Measurements from ENCODE around the gene ZC3H10.

Gene ZC3H10

GRCh38 chr12:56127888-56128669 is 10.0 kb downstream of the ZC3H10 start, which contains the start of gene ESYT1:
ESYT1 (plus strand) TSS chr12:56128267; CDS start chr12:56128320, 53 bp downstream.
- DNase-seq (ENCODE audit: low read depth) = peak; percentile 98

DNA sequence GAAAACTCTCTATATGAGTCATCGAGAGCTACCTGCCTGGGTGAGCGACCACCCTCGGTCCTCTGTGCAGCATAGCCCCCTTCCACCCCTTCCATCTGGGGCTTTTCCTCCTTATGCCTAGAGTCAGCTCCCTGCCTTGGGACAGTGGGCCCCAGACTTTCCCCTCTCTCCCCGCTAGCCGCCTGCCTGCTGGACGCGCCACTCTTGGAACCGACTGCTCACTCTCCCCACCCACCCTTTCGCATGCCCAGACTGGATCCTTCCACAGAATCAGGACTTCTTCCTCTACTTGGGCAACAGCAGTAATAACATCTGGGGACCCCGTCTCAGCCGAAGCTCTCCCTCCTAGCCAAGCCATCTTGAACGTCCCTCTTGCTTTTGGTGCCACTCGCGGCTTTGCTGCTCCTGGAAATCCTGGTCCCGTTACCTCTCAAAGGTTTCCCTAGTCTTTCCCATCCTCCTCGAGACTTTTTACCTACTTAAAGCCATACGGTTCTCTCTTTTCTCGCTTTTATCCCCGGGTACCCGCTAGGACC is 10.7 kb downstream of the ZC3H10 start:
- no peak for DNase-seq (ENCODE audit: low read depth)

DNA sequence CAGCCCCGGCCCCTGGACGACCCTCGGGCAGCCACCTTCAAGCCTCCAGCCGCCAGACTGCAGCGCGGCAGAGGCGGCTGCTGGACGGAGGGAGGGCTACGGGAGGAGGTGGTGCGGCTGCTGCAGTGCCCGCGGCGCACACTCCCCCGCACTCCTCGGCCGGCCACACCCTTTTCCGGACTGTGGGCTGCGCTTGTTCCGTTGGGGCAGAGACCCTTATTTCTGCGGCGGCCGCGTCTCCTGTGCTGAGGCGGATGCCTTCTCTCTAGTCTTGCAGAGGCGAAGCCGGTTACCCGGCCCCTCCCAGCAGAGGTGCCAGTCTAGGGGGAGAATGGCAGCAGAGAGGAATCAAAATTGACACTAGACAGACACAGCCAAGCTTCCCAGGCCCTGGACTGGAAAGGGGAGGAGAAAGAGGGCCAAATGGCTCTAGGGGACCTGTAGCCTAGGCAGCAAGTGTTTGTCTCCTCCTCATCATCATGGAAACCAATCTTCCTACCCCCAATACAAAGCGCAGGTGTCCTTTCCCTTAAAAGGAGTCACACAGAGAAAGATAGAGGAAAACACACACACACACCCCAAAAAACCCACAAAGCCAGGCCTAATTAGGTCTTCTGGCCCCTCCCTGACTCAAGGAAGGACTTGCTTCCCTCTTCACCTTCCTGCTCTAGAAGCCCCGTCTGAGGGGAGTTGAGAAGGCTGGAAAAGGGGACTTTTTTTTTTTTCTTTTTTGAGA is 11.3 kb downstream of the ZC3H10 start:
- DNase-seq (ENCODE audit: low read depth) = no peak

DNA sequence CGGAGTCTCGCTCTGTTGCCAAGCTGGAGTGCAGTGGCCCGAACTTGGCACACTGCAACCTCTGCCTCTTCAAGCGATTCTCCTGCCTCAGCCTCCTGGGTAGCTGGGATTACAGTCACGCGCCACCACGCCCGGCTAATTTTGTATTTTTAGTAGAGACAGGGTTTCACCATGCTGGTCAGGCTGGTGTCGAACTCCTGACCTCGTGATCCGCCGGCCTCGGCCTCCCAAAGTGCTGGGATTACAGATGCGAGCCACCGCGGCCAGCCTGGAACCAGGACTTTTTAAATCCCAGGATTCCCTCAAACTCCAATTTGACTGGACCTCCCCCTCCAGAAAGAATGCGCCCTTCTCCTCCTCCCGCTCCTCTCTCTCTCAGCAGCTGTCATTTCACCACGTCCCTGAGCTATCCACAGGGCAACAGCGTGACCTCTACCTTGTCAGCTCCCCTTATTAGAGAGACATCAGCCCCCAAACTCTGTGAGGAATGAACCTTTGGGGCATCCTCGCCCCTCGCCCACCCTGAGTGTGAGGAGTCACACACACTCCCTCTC is 12.0 kb downstream of the ZC3H10 start:
- no peak for DNase-seq (ENCODE audit: low read depth)

DNA sequence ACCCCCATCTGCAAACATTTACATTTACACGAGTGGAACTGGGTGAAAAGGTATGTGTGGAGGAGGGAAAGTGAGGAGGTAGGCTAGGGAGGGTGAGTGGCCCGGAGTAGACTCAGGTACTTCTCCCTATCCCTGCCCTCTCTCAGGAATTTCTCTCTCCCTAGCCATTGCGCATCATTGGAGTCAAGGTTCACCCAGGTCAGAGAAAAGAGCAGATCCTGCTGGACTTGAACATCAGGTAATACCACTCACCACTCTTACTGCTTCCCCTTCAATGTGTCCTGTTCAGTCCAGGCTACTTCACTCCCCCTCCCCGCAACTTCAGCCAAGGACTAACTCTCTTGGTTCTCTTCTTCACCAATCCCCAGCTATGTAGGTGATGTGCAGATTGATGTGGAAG is 12.8 kb downstream of the ZC3H10 start:
- DNase-seq (ENCODE audit: low read depth) = no peak

- DNase-seq (ENCODE audit: low read depth) = no peak
These were observed 16.8 kb downstream of the ZC3H10 start for GRCh38 chr12:56134897-56135296.

DNA sequence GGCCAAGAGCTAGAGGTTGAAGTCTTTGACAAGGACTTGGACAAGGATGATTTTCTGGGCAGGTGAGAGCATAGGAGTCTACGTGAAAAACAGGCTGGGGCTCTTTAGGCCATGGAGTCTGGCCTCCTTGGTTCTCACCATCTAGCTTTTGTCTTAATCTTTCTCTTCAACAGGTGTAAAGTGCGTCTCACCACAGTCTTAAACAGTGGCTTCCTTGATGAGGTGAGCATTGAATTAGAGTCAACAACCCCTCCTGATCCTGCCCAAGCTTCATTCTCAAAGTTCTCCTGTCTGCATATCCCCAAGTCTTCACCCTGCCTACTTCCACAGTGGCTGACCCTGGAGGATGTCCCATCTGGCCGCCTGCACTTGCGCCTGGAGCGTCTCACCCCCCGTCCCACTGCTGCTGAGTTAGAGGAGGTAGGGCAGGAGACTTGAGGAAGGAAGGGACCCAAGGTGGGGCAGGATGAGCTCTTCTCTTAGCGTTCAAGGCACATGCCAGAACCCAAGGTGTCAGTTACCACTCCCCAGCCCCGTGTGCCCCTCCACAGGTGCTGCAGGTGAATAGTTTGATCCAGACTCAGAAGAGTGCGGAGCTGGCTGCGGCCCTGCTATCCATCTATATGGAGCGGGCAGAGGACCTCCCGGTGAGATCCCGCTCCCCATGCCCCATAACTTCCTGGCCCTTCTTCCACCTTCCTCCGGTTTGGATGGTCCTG is 19.9 kb downstream of the ZC3H10 start:
- DNase-seq (ENCODE audit: low read depth) = no peak

GRCh38 chr12:56141946-56142784 is 24.1 kb downstream of the ZC3H10 start:
- DNase-seq (ENCODE audit: low read depth) = no peak

DNA sequence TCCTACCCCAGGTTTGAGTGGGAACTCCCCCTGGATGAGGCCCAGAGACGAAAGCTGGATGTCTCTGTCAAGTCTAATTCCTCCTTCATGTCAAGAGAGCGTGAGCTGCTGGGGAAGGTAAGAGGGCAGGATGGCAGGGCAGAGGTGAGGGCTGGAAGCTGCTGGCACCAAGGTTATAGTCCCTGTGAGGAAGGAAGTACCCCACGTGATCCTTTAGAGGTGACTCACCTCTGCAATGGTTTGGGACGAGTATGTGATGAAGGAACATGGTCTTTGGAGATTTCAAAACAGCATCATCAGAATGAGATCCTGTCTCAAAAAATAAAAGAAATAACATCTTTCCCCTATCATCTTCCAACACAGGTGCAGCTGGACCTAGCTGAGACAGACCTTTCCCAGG is 25.2 kb downstream of the ZC3H10 start:
- no peak for DNase-seq (ENCODE audit: low read depth)

DNA sequence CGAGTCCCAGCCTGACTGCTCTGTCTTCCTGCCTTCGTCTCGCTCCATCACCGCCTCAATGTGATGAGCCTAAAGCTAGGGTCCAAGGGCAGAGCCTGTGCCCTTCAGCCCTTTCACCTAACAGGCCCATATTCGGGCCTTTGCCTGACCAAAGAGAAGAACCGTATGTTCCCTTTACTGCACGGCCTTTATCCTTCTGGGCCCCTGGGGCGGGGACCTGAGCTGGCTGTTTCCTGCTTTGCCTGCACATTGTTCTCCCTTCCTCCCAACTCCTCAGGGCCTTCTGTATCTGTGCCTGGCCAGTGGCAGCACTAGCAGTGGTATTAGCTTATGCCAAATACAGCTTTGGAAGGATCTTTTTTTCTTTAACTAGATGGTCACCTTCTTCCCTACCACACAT is 25.8 kb downstream of the ZC3H10 start:
- DNase-seq (ENCODE audit: low read depth) = no peak

- DNase-seq (ENCODE audit: low read depth) = no peak
These were observed 27.2 kb downstream of the ZC3H10 start for GRCh38 chr12:56145217-56145616.

DNA sequence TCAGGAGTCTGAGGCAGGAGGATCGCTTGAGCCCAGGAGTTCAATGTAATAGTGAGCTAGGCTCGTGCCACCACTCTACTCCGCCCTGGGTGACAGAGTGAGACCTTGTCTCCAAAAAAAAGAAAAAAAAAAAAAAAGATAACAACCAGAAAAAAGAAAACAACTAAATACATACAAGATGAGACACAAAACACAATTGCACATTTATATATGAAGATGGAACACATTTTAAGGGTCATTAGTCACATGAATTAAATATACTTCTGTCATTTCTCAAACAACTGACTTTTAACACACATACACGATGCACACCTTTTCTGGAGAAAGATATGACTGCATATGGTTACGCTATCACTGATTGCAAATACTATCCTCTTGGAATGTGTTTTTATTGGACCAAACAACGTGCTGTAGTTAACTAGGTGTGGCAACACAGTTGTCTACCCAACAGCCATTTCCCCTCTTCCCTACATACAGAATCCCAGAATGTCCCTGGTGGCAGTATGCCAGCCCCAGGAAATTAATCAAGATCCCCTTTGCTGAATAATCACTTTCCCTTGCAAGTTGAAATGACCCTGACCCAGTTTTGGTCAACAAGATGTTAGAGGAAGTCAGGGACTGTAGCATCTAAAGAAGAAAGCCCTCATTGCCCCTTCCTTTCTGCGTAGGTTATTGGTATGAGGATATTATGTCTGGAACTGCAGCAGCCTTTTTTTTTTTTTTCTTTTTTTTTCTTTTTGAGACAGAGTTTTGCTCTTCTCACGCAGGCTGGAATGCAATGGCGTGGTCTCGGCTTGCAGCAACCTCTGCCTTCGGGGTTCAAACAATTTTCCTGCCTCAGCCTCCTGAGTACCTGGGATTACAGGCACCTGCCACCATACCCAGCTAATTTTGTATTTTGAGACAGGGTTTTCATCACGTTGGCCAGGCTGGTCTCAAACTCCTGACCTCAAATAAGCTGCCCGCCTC is 28.7 kb downstream of the ZC3H10 start:
- no peak for DNase-seq (ENCODE audit: low read depth)

DNA sequence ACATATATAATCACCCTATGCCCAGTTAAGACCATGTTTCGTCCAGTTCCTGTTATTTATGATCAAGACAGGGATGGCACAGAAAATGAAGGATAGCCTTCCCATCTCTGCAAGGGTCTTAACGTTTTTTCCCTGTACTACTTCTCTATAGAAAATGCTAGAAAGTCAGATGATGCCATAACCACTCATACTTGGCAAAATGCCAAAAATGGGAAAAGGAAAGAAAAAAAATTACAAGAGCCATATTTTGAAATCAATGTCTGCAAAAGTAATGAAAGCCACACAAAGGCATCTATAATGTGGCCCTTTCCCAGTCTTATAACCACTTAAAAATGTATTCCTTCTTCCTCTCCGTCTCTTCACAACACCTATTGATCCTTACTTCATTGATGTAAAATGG is 32.5 kb downstream of the ZC3H10 start:
- no peak for DNase-seq (ENCODE audit: low read depth)

- DNase-seq (ENCODE audit: low read depth) = no peak
These were observed 33.6 kb downstream of the ZC3H10 start for GRCh38 chr12:56151672-56152131.

DNA sequence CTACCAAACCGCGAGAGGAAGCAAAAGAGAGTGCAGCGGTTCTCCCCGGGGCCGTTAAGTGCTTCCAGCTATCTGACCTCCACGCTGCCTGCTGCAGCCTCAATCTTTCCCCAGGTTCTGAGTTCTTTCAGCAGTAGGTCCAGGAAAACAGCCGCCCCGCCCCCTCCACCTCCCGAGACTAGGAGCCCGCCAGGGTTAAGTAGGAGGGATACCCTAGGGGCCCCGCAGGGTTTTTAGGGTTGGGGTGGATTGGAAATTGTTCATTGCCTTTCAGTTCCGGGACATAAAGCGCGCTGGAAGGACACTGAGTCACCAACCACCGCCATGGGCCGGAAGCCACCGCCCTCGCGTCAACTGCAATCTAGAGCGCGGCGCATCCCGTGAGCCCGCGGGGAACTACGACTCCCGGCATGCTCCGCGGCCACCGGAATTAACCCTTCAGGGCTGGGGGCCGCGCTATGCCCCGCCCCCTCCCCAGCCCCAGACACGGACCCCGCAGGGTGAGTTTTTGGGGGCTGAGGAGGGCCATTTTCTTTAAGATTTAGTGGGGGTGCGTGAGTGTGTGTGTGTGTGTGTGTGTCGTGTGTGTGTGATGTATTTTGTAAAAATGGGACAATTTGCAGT is 34.2 kb downstream of the ZC3H10 start, which contains the start of gene MYL6B:
Gene MYL6B (plus strand): TSS at position 456 of the 624 bp plus-strand sequence. CDS start 1,332 bp downstream, outside the sequence.
- peak; percentile 58 for DNase-seq (ENCODE audit: low read depth)

- DNase-seq (ENCODE audit: low read depth) = no peak
These were observed 35.0 kb downstream of the ZC3H10 start for GRCh38 chr12:56152756-56153677.

DNA sequence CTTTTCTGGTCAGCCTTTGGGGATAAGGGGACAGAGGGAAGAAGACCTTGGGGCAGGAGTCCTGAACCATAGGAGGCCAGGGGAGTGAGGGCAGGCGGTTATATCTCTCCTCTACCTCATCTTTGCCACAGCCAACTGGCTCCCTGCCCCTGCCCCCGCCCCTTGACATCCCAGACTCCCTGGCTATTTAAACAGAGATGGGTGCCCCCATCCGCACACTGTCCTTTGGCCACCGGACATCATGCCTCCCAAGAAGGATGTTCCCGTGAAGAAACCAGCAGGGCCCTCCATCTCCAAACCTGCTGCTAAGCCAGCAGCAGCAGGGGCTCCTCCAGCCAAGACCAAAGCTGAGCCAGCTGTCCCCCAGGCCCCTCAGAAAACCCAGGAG is 35.6 kb downstream of the ZC3H10 start:
- DNase-seq (ENCODE audit: low read depth) = no peak

- no peak for DNase-seq (ENCODE audit: low read depth)
These were observed 36.2 kb downstream of the ZC3H10 start for GRCh38 chr12:56154246-56154771.

All from non-pigmented ciliary epithelial cell (primary cell).